Measurements from ENCODE around the gene SCD5. TPM values are rescaled to one million over a fixed set of nuclear protein-coding genes. Genes with fewer than 3 reads are reported as not detected.

Gene SCD5
- total and polyA plus RNA-seq, 2 donors (not counting 3 experiments of a cell fraction or from before 2014, with no cell fraction given), result 38.4 to 38.5 TPM

GRCh38 chr4:82715731-82716617 lies 82.6 kb downstream of the SCD5 start:
- BruUV-seq (replicated peaks), result no TSS peak
- Histone ChIP-seq H4K20me1 (replicated peaks; ENCODE audit: control insufficient read depth, extremely low read depth, insufficient read depth, low read length) (no peaks in the 10 kb centered on the region), H3K27me3 (ENCODE audit: control insufficient read depth in 2 of 2, insufficient read depth in 2 of 2, low read length in 2 of 2) (no peaks in the 10 kb centered on the region), H3K4me2 (ENCODE audit: insufficient read depth, low read length) (no peak overlapping the region), H3K79me2 (ENCODE audit: control insufficient read depth, insufficient read depth, low read length) (no peaks in the 10 kb centered on the region), H3K9me3 (replicated peaks; ENCODE audit: control insufficient read depth, insufficient read depth, low read length) (no peaks in the 10 kb centered on the region), H3K4me3 (replicated peaks in 1 of 3; ENCODE audit: insufficient read depth in 1 of 3, low read depth in 1 of 3, low read length in 3 of 3) (no peak overlapping the region), H3K4me1 (ENCODE audit: control insufficient read depth, extremely low read depth, insufficient read depth, low read length) (no peaks in the 10 kb centered on the region), H3K9me1 (replicated peaks; ENCODE audit: control insufficient read depth, extremely low read depth, insufficient read depth, low read length) (no peaks in the 10 kb centered on the region), H3K27ac (ENCODE audit: insufficient read depth, low read depth, low read length) (no peak overlapping the region), H3K36me3 (ENCODE audit: control insufficient read depth in 2 of 2, extremely low read depth in 1 of 2, insufficient read depth in 2 of 2, low read length in 2 of 2) (no peaks in the 10 kb centered on the region), H3K9ac (replicated peaks; ENCODE audit: extremely low read depth, insufficient read depth, low read length) (no peak overlapping the region), H2AFZ (ENCODE audit: low read depth, low read length) (no peak overlapping the region)
- FAIRE-seq (peak; percentile 28), DNase-seq (ENCODE audit: low read depth, low spot score) (no peak)
- dilution Hi-C loops (cut with MboI; ENCODE audit: extremely low pct_ligation_motif_present, low sequenced_read_pairs), result no loop called here
- CTCF ChIA-PET, result interaction anchor here (1.1 to 1.7 kb wide), 3 partner anchors 9 to 32 kb away, joined by 3 to 9 read pairs (median 7); no protein-coding TSS in a partner anchor
- intact Hi-C loops (cut with micrococcal nuclease), result no loop called here
- POLR2A ChIA-PET, result no interaction called here
- TF ChIP-seq JUN (IDR thresholded peaks at IDR 0.05; ENCODE audit: borderline replicate concordance, insufficient read depth, insufficient read length, low read depth) (no peak), MAX (IDR thresholded peaks at IDR 0.05; ENCODE audit: insufficient read depth, insufficient read length) (no peak), FOS (IDR thresholded peaks at IDR 0.05; ENCODE audit: borderline replicate concordance, insufficient read depth, low read length) (no peak), CTCF (IDR thresholded peaks at IDR 0.05; ENCODE audit: extremely low read depth in 1 of 2, insufficient read depth in 1 of 2, low read depth in 1 of 2, low read length in 2 of 2) (no peak), GATA2 (IDR thresholded peaks at IDR 0.05; ENCODE audit: insufficient read depth, insufficient read length, low read depth, low read length) (no peak), EZH2 (IDR thresholded peaks at IDR 0.05; ENCODE audit: borderline replicate concordance, low read depth, low read length, severe bottlenecking) (no peak), MYC (IDR thresholded peaks at IDR 0.05; ENCODE audit: low read depth, low read length) (no peak), POLR2AphosphoS5 (IDR thresholded peaks at IDR 0.05; ENCODE audit: insufficient read depth, low read depth, low read length) (no peak), POLR2A (IDR thresholded peaks at IDR 0.05; ENCODE audit: low read depth, low read length) (no peak)

Measured in endothelial cell of umbilical vein (primary cell).